NB4 (cell line): ENCODE data around the gene MEI1.
"Not testable (repeated sequence)": the region's sequence is repeated elsewhere in the genome, so short reads cannot be mapped to it uniquely, and the experiment has no call there.

Experiments used
- DNase-seq: peaks from one replicate; pipeline ENCODE4 v3.0.0; 2010; ENCODE audit warnings: low read depth
- H3K4me3 ChIP-seq: one replicate; pipeline ENCODE4 v1.5.1; 2011; ENCODE audit warnings: mild to moderate bottlenecking, low read depth, low read length, moderate library complexity
- MYC ChIP-seq: IDR thresholded peaks from 2 replicates; pipeline ENCODE4 v1.6.1; 2011; ENCODE audit warnings: low read depth, low read length
- POLR2A ChIP-seq: IDR thresholded peaks from 2 replicates; pipeline ENCODE4 v1.6.1; 2011; ENCODE audit warnings: mild to moderate bottlenecking; ENCODE audit not compliant: insufficient read length; ENCODE audit errors: extremely low read depth
- TF ChIP-seq, protein P1 (sequence below): IDR thresholded peaks from one replicate; pipeline ENCODE4 v1.5.1; 2012; ENCODE audit warnings: low read depth, low read length
- TF ChIP-seq, protein P2 (sequence below): IDR thresholded peaks from 2 replicates; pipeline ENCODE4 v1.6.1; 2011; ENCODE audit warnings: low read depth, low read length

MEI1 gene

DNA sequence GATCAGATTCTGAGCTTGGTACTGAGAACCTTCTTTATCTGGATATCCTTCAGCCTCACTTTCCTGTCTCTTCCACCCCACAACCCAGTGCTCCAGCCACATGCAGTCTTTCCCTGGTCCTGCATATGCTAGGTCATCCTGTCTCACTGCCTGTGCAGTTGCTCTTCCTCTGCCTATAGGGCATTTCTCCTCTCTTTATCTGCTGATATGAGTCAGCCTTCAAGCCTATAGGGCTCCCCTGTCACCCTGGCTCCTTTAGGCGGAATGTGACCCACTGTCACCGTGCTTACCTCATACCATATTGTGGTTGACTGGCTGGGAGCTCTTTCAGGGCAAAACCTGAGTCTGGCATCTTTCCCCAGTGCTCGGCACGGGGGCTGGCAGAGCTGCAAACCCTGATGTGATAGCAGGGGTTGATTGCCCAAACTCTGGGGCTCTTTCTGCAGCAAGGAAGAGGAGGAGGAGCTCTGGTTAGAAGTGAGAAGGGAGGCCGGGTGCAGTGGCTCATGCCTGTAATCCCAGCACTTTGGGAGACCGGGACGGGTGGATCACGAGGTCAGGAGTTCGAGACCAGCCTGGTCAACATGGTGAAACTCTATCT is 26.3 kb downstream of the MEI1 start:
- TF ChIP-seq, protein P1, sequence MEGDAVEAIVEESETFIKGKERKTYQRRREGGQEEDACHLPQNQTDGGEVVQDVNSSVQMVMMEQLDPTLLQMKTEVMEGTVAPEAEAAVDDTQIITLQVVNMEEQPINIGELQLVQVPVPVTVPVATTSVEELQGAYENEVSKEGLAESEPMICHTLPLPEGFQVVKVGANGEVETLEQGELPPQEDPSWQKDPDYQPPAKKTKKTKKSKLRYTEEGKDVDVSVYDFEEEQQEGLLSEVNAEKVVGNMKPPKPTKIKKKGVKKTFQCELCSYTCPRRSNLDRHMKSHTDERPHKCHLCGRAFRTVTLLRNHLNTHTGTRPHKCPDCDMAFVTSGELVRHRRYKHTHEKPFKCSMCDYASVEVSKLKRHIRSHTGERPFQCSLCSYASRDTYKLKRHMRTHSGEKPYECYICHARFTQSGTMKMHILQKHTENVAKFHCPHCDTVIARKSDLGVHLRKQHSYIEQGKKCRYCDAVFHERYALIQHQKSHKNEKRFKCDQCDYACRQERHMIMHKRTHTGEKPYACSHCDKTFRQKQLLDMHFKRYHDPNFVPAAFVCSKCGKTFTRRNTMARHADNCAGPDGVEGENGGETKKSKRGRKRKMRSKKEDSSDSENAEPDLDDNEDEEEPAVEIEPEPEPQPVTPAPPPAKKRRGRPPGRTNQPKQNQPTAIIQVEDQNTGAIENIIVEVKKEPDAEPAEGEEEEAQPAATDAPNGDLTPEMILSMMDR = no peak
- TF ChIP-seq, protein P2, sequence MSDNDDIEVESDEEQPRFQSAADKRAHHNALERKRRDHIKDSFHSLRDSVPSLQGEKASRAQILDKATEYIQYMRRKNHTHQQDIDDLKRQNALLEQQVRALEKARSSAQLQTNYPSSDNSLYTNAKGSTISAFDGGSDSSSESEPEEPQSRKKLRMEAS = no peak
- TF ChIP-seq POLR2A (no peak), MYC (no peak)
- no peak overlapping the region for H3K4me3 ChIP-seq
- DNase-seq = peak; percentile 53

DNA sequence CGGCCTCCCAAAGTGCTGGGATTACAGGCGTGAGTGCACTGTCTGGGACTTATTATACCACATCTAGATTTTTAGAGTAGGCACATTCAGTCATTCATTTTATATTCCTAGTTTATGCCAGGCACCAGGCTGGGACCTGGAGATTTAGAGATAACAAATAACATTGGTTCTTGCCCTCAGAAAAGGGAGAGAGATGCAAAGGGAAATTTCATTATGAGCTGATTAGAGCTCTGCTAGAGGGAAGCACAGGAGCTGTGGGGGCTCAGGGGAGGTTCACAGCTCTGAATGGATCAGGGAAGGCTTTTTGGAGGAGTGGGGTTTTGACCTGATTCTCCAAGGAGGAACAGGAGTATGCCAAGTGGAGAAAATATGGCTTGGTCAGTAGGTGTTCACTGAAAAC is 32.3 kb downstream of the MEI1 start:
- DNase-seq = no peak
- H3K4me3 ChIP-seq = no peak overlapping the region
- TF ChIP-seq, protein P2 = no peak
- TF ChIP-seq MYC (no peak), POLR2A (no peak)
- TF ChIP-seq, protein P1 = no peak

DNA sequence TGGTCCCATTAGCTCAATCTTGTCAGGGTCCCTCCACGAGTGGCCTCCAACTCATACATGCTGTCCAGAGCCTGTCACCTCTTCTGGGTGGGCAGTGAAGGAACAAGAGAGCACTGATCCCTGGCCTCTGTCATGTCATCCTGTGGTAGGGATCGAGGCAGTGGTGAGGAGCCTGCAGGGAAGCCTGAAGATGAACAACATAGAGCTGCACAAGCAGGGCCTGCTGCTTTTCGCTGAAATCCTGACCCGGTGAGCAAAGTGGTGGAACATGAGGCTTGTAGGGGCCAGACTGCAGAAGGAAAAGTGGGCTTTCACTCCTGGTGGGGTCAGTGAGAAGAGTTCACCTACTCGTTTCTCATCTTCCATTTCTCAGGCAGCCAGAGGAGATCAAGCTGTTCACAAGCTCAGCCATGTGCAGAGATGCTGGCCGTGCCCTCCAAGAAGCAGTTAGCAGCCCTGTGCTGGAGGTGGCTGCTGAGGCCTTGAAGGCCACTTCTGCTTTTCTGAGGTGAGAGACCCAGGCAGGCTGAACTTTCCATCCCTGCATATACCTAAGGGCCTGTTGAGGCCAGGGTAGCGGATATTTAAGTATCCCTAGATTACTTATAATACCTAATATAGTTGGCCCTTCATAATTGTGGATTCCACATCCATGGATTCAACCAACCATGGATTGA is 32.9 kb downstream of the MEI1 start:
- TF ChIP-seq MYC = no peak
- TF ChIP-seq POLR2A = no peak
- TF ChIP-seq, protein P1 = no peak
- TF ChIP-seq, protein P2 = no peak
- H3K4me3 ChIP-seq = no peak overlapping the region
- DNase-seq = peak; percentile 33

DNA sequence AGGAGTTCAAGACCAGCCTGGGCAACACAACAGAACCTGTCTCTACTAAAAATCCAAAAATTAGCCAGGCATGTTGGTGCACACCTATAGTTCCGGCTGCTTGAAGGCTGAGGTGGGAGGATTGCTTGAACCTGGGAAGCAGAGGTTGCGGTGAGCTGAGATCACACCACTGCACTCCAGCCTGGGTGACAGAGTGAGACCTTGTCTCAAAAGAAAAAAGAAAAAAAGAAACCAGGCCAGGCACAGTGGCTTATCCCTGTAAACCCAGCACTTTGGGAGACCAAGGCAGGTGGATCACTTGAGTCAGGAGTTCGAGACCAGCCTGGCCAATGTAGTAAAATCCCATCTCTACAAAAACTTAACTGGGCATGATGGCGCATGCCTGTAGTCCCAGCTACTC is 33.9 kb downstream of the MEI1 start:
- DNase-seq, H3K4me3 ChIP-seq: not testable (repeated sequence)

DNA sequence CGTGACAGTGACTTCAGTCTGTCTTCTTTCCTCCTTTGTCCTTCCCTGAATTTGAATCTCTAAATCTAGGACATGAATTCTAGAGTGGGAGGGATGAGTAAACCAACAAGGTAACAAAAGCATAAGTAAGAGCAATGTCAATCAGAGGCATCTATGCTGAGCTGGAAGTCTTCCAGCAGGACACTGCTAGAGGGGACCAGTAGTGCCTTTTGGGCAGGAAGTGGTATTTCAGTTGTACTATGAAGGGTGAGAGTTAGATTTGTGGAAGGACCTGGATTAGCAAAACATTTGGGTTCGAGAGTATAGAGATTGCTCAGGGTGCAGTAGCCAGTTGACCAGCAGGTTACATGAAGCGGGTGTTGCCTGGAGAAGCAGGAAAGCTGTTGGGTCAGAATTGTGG is 40.3 kb downstream of the MEI1 start:
- no peak overlapping the region for H3K4me3 ChIP-seq
- TF ChIP-seq, protein P2 = no peak
- TF ChIP-seq POLR2A = no peak
- TF ChIP-seq, protein P1 = no peak
- no peak for TF ChIP-seq MYC
- peak; percentile 9 for DNase-seq

DNA sequence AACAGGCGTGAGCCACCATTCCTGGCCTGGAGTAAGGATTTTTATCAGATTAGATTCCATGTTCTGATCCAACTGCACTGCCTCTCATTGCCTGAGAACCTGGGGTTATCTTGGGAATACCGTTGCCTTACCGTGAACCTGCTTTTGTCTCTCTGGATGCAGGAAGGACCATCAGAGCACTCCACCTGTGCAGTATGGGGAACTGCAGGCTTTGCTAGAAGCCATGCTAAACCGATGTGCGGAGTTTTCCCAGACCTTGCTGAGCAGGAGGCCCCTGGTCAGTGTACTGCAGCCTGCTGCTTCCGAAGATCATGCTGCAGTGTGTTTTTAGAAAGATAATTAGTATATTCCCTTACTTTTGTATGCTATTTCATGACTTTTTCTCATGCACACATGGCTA is 43.6 kb downstream of the MEI1 start:
- no peak for DNase-seq
- TF ChIP-seq MYC (no peak), POLR2A (no peak)
- TF ChIP-seq, protein P1 = no peak
- TF ChIP-seq, protein P2 = no peak
- no peak overlapping the region for H3K4me3 ChIP-seq
